HepG2 (cell line): ENCODE results near the gene CAMTA2. TPM values are rescaled to one million over a fixed set of nuclear protein-coding genes. Genes with fewer than 3 reads are reported as not detected.

Experiments
- ARNT2 ChIP-seq: sonication (generic); formaldehyde crosslinking; IDR thresholded peaks from 2 replicates; pipeline ENCODE4 v1.8.0; 2022; ENCODE audit warnings: mild to moderate bottlenecking, low read depth, missing genetic modification reagents, moderate library complexity
- CHCHD3 ChIP-seq: sonication (generic); formaldehyde crosslinking; IDR thresholded peaks from 2 replicates; pipeline ENCODE4 v1.8.0; 2022; ENCODE audit warnings: mild to moderate bottlenecking, missing genetic modification reagents, moderate library complexity
- KDM5A ChIP-seq: fragments of 200-600 bp; sonication (generic); IDR thresholded peaks from 2 replicates; pipeline ENCODE4 v1.7.0; 2018; ENCODE audit warnings: antibody characterized with exemption, mild to moderate bottlenecking, low read length, borderline replicate concordance
- MED1 ChIP-seq: sonication (generic); formaldehyde crosslinking; IDR thresholded peaks from 2 replicates; pipeline ENCODE4 v1.4.0; 2020; ENCODE audit warnings: missing genetic modification reagents
- MEIS1 ChIP-seq: sonication (generic); formaldehyde crosslinking; IDR thresholded peaks from 2 replicates; pipeline ENCODE4 v1.9.0; 2021; ENCODE audit warnings: mild to moderate bottlenecking, missing genetic modification reagents, moderate library complexity, borderline replicate concordance
- NR3C1 ChIP-seq: sonication (generic); formaldehyde crosslinking; IDR thresholded peaks from 2 replicates; pipeline ENCODE4 v1.4.0; 2020; ENCODE audit warnings: missing genetic modification reagents
- RFXAP ChIP-seq: sonication (generic); formaldehyde crosslinking; IDR thresholded peaks from 2 replicates; pipeline ENCODE4 v1.4.0; 2020; ENCODE audit warnings: missing genetic modification reagents, borderline replicate concordance
- RNF2 ChIP-seq: fragments of 450-650 bp; conservative IDR thresholded peaks from 2 replicates; pipeline ENCODE4 v1.6.1; 2016; ENCODE audit warnings: low read depth
- SMC3 ChIP-seq: IDR thresholded peaks from 2 replicates; pipeline ENCODE4 v1.6.1; 2011; ENCODE audit warnings: low read length, improper control_type of control experiment
- SOX6 ChIP-seq, 2 experiments: fragments of 450-650 bp in 1 of 2; sonication (generic) in 1 of 2; formaldehyde crosslinking in 1 of 2; IDR thresholded peaks; 2 replicates each; pipeline versions ENCODE4 v1.4.0 to v1.6.1; 2017 to 2020; ENCODE audit warnings: antibody characterized with exemption in 1 of 2, mild to moderate bottlenecking in 1 of 2, missing genetic modification reagents in 1 of 2
- TSC22D2 ChIP-seq: sonication (generic); formaldehyde crosslinking; IDR thresholded peaks from 2 replicates; pipeline ENCODE4 v1.5.1; 2020; ENCODE audit warnings: missing genetic modification reagents, mild to moderate bottlenecking, borderline replicate concordance
- ZFP36L2 ChIP-seq: sonication (generic); formaldehyde crosslinking; IDR thresholded peaks from 2 replicates; pipeline ENCODE4 v1.4.0; 2020; ENCODE audit warnings: missing genetic modification reagents
- ZNF232 ChIP-seq: sonication (generic); formaldehyde crosslinking; IDR thresholded peaks from 2 replicates; pipeline ENCODE4 v1.4.0; 2020; ENCODE audit warnings: missing genetic modification reagents, borderline replicate concordance
- ZNF260 ChIP-seq: sonication (generic); formaldehyde crosslinking; IDR thresholded peaks from 2 replicates; pipeline ENCODE4 v1.4.0; 2020; ENCODE audit warnings: missing genetic modification reagents, low read depth, mild to moderate bottlenecking, borderline replicate concordance
- ZNF281 ChIP-seq: sonication (generic); formaldehyde crosslinking; IDR thresholded peaks from 2 replicates; pipeline ENCODE4 v1.4.0; 2020; ENCODE audit warnings: missing genetic modification reagents, borderline replicate concordance
- ZNF430 ChIP-seq: sonication (generic); formaldehyde crosslinking; IDR thresholded peaks from 2 replicates; pipeline ENCODE4 v1.9.0; 2021; ENCODE audit warnings: mild to moderate bottlenecking, missing genetic modification reagents
- ZNF563 ChIP-seq: sonication (generic); formaldehyde crosslinking; IDR thresholded peaks from 2 replicates; pipeline ENCODE4 v1.8.0; 2022; ENCODE audit warnings: mild to moderate bottlenecking, moderate library complexity, missing genetic modification reagents
- polyA plus RNA-seq, 8 experiments: library from polyadenylated mRNA; depleted of rRNA in 3 of 8; stranded (reverse) in 7 of 8; unstranded in 1 of 8; fragments of >200 nt; fragmentation: Illumina TruSeq in 4 of 8; extraction: Trizol in 4 of 8; gene quantifications; 2 replicates each; pipeline versions ENCODE4 v1.2.1 to v1.2.3, GENCODE V29; 2011 to 2016; ENCODE audit warnings: low read depth in 4 of 8, missing spikeins in 1 of 8, mixed read lengths in 1 of 8; ENCODE audit not compliant: insufficient read depth in 1 of 8
- total RNA-seq, 5 experiments: library from RNA; depleted of rRNA; stranded (reverse); fragments of >200 nt; fragmentation: Illumina TruSeq; extraction: Trizol; gene quantifications; 2 replicates each; pipeline ENCODE4 v1.2.3, GENCODE V29; 2016; ENCODE audit warnings: low read depth in 1 of 5
- TF ChIP-seq, protein P1 (sequence below): sonication (generic); formaldehyde crosslinking; IDR thresholded peaks from 2 replicates; pipeline ENCODE4 v1.4.0; 2020; ENCODE audit warnings: missing genetic modification reagents, low read depth, mild to moderate bottlenecking, borderline replicate concordance
- TF ChIP-seq, protein P2 (sequence below): sonication (generic); formaldehyde crosslinking; IDR thresholded peaks from 2 replicates; pipeline ENCODE4 v1.4.0; 2020; ENCODE audit warnings: mild to moderate bottlenecking, low read depth, missing genetic modification reagents
- TF ChIP-seq, protein P3 (sequence below): sonication (generic); formaldehyde crosslinking; IDR thresholded peaks from 2 replicates; pipeline ENCODE4 v1.4.0; 2020; ENCODE audit warnings: missing genetic modification reagents, mild to moderate bottlenecking, borderline replicate concordance

The CAMTA2 gene
- total and polyA plus RNA-seq, 2 of the 13 experiments (the other 11 are each of a cell fraction or from before 2014, with no cell fraction given): 4.1 to 7.1 TPM

DNA sequence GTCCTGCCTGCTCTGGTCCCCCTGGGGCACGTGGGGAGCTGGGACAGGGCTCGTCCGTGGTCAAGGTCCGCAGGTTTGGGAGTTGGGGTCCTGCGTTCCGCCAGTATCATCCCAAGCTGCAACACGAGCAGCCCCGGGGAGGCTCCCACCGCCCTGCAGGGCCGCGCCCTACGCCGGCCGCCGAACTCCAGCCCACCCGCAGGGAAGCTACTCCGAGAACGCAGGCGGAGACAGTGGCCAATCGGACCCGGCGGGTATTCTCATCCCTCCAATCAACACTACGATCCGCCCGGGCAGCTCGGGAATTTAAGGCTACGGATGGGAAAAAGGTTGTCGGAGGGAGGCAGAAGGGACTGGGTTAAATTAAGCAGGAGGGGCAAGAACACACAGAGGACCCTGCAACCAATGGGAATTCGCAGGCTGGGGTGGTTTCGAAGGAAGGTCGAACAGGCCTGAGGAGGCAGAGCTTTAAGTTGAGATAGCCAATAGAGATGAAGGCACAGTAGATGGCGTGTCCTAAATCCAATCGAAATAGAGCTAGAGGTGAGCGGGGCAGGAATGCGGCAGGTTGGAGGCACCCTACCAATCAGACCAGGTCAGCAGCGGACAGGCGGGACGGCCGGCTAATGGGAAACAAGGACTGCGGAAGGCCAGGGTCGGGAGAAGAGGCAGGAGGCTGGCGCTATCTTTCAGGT lies 20.5 kb downstream of the CAMTA2 start (continued):
- TF ChIP-seq SMC3 (no peak), ZFP36L2 (CRISPR knock-in tag) (no peak), MED1 (peak; percentile 27; the same call in 1 of the 2 replicates), RFXAP (0 out of 2 replicates have a peak, but pooled peaks have one; percentile 70), ARNT2 (peak; percentile 61; the same call in 1 of the 2 replicates), ZNF563 (CRISPR knock-in tag) (no peak), CHCHD3 (no peak), ZNF281 (CRISPR knock-in tag) (no peak), KDM5A (peak; percentile 13; the same call in 1 of the 2 replicates), ZNF260 (no peak), ZNF430 (peak; percentile 66; the same call in 1 of the 2 replicates), ZNF232 (CRISPR knock-in tag) (no peak), RNF2 (0 out of 2 replicates have a peak, but pooled peaks have one; percentile 38), TSC22D2 (CRISPR knock-in tag) (0 out of 2 replicates have a peak, but pooled peaks have one; percentile 57), NR3C1 (no peak), MEIS1 (CRISPR knock-in tag) (no peak), SOX6 (IDR thresholded peaks at IDR 0.05) (no peak), SOX6 (CRISPR knock-in tag; IDR thresholded peaks at IDR 0.05) (peak; percentile 5; the same call in 1 of the 2 replicates)
- TF ChIP-seq, protein P1, sequence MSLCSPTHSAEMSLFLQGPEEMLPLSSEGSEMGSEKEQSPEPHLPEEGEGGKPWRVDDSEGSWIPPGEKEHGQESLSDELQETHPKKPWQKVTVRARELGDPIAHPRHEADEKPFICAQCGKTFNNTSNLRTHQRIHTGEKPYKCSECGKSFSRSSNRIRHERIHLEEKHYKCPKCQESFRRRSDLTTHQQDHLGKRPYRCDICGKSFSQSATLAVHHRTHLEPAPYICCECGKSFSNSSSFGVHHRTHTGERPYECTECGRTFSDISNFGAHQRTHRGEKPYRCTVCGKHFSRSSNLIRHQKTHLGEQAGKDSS (CRISPR knock-in tag): peak; percentile 44; the same call in 1 of the 2 replicates
- TF ChIP-seq, protein P2, sequence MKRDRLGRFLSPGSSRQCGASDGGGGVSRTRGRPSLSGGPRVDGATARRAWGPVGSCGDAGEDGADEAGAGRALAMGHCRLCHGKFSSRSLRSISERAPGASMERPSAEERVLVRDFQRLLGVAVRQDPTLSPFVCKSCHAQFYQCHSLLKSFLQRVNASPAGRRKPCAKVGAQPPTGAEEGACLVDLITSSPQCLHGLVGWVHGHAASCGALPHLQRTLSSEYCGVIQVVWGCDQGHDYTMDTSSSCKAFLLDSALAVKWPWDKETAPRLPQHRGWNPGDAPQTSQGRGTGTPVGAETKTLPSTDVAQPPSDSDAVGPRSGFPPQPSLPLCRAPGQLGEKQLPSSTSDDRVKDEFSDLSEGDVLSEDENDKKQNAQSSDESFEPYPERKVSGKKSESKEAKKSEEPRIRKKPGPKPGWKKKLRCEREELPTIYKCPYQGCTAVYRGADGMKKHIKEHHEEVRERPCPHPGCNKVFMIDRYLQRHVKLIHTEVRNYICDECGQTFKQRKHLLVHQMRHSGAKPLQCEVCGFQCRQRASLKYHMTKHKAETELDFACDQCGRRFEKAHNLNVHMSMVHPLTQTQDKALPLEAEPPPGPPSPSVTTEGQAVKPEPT (CRISPR knock-in tag): no peak
- TF ChIP-seq, protein P3, sequence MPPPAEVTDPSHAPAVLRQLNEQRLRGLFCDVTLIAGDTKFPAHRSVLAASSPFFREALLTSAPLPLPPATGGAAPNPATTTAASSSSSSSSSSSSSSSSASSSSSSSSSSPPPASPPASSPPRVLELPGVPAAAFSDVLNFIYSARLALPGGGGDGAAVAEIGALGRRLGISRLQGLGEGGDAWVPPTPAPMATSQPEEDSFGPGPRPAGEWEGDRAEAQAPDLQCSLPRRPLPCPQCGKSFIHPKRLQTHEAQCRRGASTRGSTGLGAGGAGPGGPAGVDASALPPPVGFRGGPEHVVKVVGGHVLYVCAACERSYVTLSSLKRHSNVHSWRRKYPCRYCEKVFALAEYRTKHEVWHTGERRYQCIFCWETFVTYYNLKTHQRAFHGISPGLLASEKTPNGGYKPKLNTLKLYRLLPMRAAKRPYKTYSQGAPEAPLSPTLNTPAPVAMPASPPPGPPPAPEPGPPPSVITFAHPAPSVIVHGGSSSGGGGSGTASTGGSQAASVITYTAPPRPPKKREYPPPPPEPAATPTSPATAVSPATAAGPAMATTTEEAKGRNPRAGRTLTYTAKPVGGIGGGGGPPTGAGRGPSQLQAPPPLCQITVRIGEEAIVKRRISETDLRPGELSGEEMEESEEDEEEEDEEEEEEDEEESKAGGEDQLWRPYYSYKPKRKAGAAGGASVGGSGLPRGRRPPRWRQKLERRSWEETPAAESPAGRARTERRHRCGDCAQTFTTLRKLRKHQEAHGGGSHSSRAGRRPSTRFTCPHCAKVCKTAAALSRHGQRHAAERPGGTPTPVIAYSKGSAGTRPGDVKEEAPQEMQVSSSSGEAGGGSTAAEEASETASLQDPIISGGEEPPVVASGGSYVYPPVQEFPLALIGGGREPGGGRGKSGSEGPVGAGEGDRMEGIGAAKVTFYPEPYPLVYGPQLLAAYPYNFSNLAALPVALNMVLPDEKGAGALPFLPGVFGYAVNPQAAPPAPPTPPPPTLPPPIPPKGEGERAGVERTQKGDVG (CRISPR knock-in tag): 0 out of 2 replicates have a peak, but pooled peaks have one; percentile 48
